Karpas-422 (cell line): Measurements from ENCODE around the gene SERPINB13. TPM values are rescaled to one million over a fixed set of nuclear protein-coding genes. Genes with fewer than 3 reads are reported as not detected.

ENCODE experiments used
- DNase-seq: peaks from one replicate; pipeline ENCODE4 v3.0.0-alpha.2; 2015
- H2AFZ ChIP-seq: fragments of 200-600 bp; sonication (generic); 2 replicates; pipeline ENCODE4 v1.6.1; 2014; ENCODE audit warnings: antibody characterized with exemption, low read length, mixed read lengths
- H3K27ac ChIP-seq: fragments of 200-600 bp; sonication (generic); 2 replicates; pipeline ENCODE4 v1.5.1; 2014; ENCODE audit warnings: mild to moderate bottlenecking, low read length, moderate library complexity
- H3K27me3 ChIP-seq: fragments of 200-600 bp; sonication (generic); 2 replicates; pipeline ENCODE4 v1.6.1; 2014; ENCODE audit warnings: low read length, mixed read lengths
- H3K36me3 ChIP-seq: fragments of 200-600 bp; sonication (generic); 2 replicates; pipeline ENCODE4 v1.6.1; 2014; ENCODE audit warnings: low read length, mixed read lengths; ENCODE audit not compliant: insufficient read depth
- H3K4me1 ChIP-seq: fragments of 200-600 bp; sonication (generic); 2 replicates; pipeline ENCODE4 v1.6.1; 2014; ENCODE audit warnings: mild to moderate bottlenecking, low read length, mixed read lengths
- H3K4me2 ChIP-seq: fragments of 200-600 bp; sonication (generic); 2 replicates; pipeline ENCODE4 v1.6.1; 2014; ENCODE audit warnings: low read length, low read depth, mild to moderate bottlenecking; ENCODE audit not compliant: poor library complexity, severe bottlenecking
- H3K4me3 ChIP-seq: fragments of 200-600 bp; sonication (generic); 2 replicates; pipeline ENCODE4 v1.5.1; 2014; ENCODE audit warnings: mild to moderate bottlenecking, antibody characterized with exemption, low read length, mixed read lengths
- H3K79me2 ChIP-seq: fragments of 200-600 bp; sonication (generic); 2 replicates; pipeline ENCODE4 v1.6.1; 2014; ENCODE audit warnings: mild to moderate bottlenecking, low read length, mixed read lengths
- H3K9ac ChIP-seq: fragments of 200-600 bp; sonication (generic); 2 replicates; pipeline ENCODE4 v1.6.0; 2014; ENCODE audit warnings: low read length
- H3K9me2 ChIP-seq: fragments of 200-600 bp; sonication (generic), shearing (Covaris generic); replicated peaks from 2 replicates; pipeline ENCODE4 v1.6.0; 2014; ENCODE audit warnings: mild to moderate bottlenecking, low read length, moderate library complexity; ENCODE audit not compliant: insufficient read depth
- H3K9me3 ChIP-seq: fragments of 300-700, 200-600 bp; sonication (generic); 2 replicates; pipeline ENCODE4 v1.6.1; 2014; ENCODE audit warnings: low read length, mixed read lengths
- H4K20me1 ChIP-seq: fragments of 200-600 bp; sonication (generic); 2 replicates; pipeline ENCODE4 v1.6.1; 2014; ENCODE audit warnings: mild to moderate bottlenecking, antibody characterized with exemption, low read length, low read depth; ENCODE audit not compliant: insufficient read depth
- total RNA-seq: library from RNA; depleted of rRNA; stranded (reverse); fragments of >200 nt; shearing (Covaris generic); gene quantifications from 2 replicates; pipeline ENCODE4 v1.2.3, GENCODE V29; 2014; ENCODE audit warnings: low replicate concordance; rRNA removed

SERPINB13 gene
- total RNA-seq, result not detected in 2 replicates

- no peaks in the 10 kb centered on the region for H3K36me3 ChIP-seq
- H3K79me2 ChIP-seq, result no peaks in the 10 kb centered on the region
- no peaks in the 10 kb centered on the region for H3K9me2 ChIP-seq
- H3K4me2 ChIP-seq, result no peak within 1 kb of the TSS
- DNase-seq, result no peak
- no peak within 1 kb of the TSS for H3K9ac ChIP-seq
- no peaks in the 10 kb centered on the region for H4K20me1 ChIP-seq
- no peaks in the 10 kb centered on the region for H3K27me3 ChIP-seq
- H3K9me3 ChIP-seq, result no peaks in the 10 kb centered on the region
- no peak within 1 kb of the TSS for H2AFZ ChIP-seq
- no peak within 1 kb of the TSS for H3K27ac ChIP-seq
- H3K4me3 ChIP-seq, result no peak within 1 kb of the TSS
- no peaks in the 10 kb centered on the region for H3K4me1 ChIP-seq
These were observed at the start of gene SERPINB13 for GRCh38 chr18:63586966-63587365. Gene SERPINB13 (plus strand): TSS chr18:63587343. CDS start chr18:63588668, 1,325 bp downstream.

- H3K4me3 ChIP-seq, result no peak overlapping the region
- DNase-seq, result no peak
- no peak overlapping the region for H2AFZ ChIP-seq
- no peak overlapping the region for H3K9ac ChIP-seq
- H3K9me3 ChIP-seq, result no peaks in the 10 kb centered on the region
- H3K4me1 ChIP-seq, result no peaks in the 10 kb centered on the region
- no peaks in the 10 kb centered on the region for H4K20me1 ChIP-seq
- no peaks in the 10 kb centered on the region for H3K27me3 ChIP-seq
- no peaks in the 10 kb centered on the region for H3K36me3 ChIP-seq
- H3K27ac ChIP-seq, result no peak overlapping the region
- H3K79me2 ChIP-seq, result no peaks in the 10 kb centered on the region
- H3K9me2 ChIP-seq, result no peaks in the 10 kb centered on the region
- no peak overlapping the region for H3K4me2 ChIP-seq
These were observed 47.1 kb upstream of the SERPINB13 start for GRCh38 chr18:63539904-63540510.

GRCh38 chr18:63542069-63542468, 45.1 kb upstream of the SERPINB13 start, which contains the start of gene SERPINB12:
Gene SERPINB12 (plus strand): TSS chr18:63542369. CDS start chr18:63556160, 13,791 bp downstream.
- H2AFZ ChIP-seq, result no peak within 1 kb of the TSS
- no peaks in the 10 kb centered on the region for H3K9me3 ChIP-seq
- H3K79me2 ChIP-seq, result no peaks in the 10 kb centered on the region
- no peaks in the 10 kb centered on the region for H3K36me3 ChIP-seq
- H3K4me1 ChIP-seq, result no peaks in the 10 kb centered on the region
- no peak within 1 kb of the TSS for H3K4me3 ChIP-seq
- DNase-seq, result no peak
- H3K9ac ChIP-seq, result no peak within 1 kb of the TSS
- H3K4me2 ChIP-seq, result no peak within 1 kb of the TSS
- no peaks in the 10 kb centered on the region for H3K27me3 ChIP-seq
- H3K27ac ChIP-seq, result no peak within 1 kb of the TSS
- no peaks in the 10 kb centered on the region for H3K9me2 ChIP-seq
- H4K20me1 ChIP-seq, result no peaks in the 10 kb centered on the region

- DNase-seq, result no peak
- no peak overlapping the region for H3K4me2 ChIP-seq
- H3K4me3 ChIP-seq, result no peak overlapping the region
These were observed 43.1 kb upstream of the SERPINB13 start for GRCh38 chr18:63544017-63544416.

GRCh38 chr18:63545000-63545399, 42.1 kb upstream of the SERPINB13 start:
- Histone ChIP-seq H2AFZ (no peak overlapping the region), H3K9ac (no peak overlapping the region), H3K4me3 (no peak overlapping the region), H3K27me3 (no peaks in the 10 kb centered on the region), H3K9me2 (no peaks in the 10 kb centered on the region), H3K4me1 (no peaks in the 10 kb centered on the region), H3K36me3 (no peaks in the 10 kb centered on the region), H4K20me1 (no peaks in the 10 kb centered on the region), H3K27ac (no peak overlapping the region), H3K9me3 (no peaks in the 10 kb centered on the region), H3K79me2 (no peaks in the 10 kb centered on the region), H3K4me2 (no peak overlapping the region)
- DNase-seq, result no peak

More at GRCh38 chr18:63544017-63544416, 43.1 kb upstream of the SERPINB13 start:
- Histone ChIP-seq H3K27ac (no peak overlapping the region), H3K9me3 (no peaks in the 10 kb centered on the region), H3K79me2 (no peaks in the 10 kb centered on the region), H3K27me3 (no peaks in the 10 kb centered on the region), H3K4me1 (no peaks in the 10 kb centered on the region), H4K20me1 (no peaks in the 10 kb centered on the region), H3K36me3 (no peaks in the 10 kb centered on the region), H2AFZ (no peak overlapping the region), H3K9ac (no peak overlapping the region), H3K9me2 (no peaks in the 10 kb centered on the region)

GRCh38 chr18:63550068-63550467, 37.1 kb upstream of the SERPINB13 start:
- H3K36me3 ChIP-seq, result no peaks in the 10 kb centered on the region
- H3K4me2 ChIP-seq, result no peak overlapping the region
- no peak overlapping the region for H3K4me3 ChIP-seq
- no peak overlapping the region for H2AFZ ChIP-seq
- H4K20me1 ChIP-seq, result no peaks in the 10 kb centered on the region
- H3K4me1 ChIP-seq, result peaks cover 9% of the 10 kb centered on the region
- no peaks in the 10 kb centered on the region for H3K79me2 ChIP-seq
- no peak overlapping the region for H3K9ac ChIP-seq
- no peaks in the 10 kb centered on the region for H3K9me2 ChIP-seq
- no peaks in the 10 kb centered on the region for H3K9me3 ChIP-seq
- no peak overlapping the region for H3K27ac ChIP-seq
- no peak for DNase-seq
- H3K27me3 ChIP-seq, result no peaks in the 10 kb centered on the region

- DNase-seq, result no peak
These were observed 35.4 kb upstream of the SERPINB13 start for GRCh38 chr18:63551769-63552168.

GRCh38 chr18:63552581-63552980, 34.6 kb upstream of the SERPINB13 start:
- no peaks in the 10 kb centered on the region for H3K9me3 ChIP-seq
- no peak overlapping the region for H2AFZ ChIP-seq
- no peak overlapping the region for H3K27ac ChIP-seq
- peaks cover 11% of the 10 kb centered on the region for H3K4me1 ChIP-seq
- no peak overlapping the region for H3K4me2 ChIP-seq
- no peaks in the 10 kb centered on the region for H3K79me2 ChIP-seq
- H3K9ac ChIP-seq, result no peak overlapping the region
- H3K4me3 ChIP-seq, result no peak overlapping the region
- no peaks in the 10 kb centered on the region for H3K27me3 ChIP-seq
- no peak for DNase-seq
- H3K36me3 ChIP-seq, result no peaks in the 10 kb centered on the region
- no peaks in the 10 kb centered on the region for H3K9me2 ChIP-seq
- H4K20me1 ChIP-seq, result no peaks in the 10 kb centered on the region

More at GRCh38 chr18:63551769-63552168, 35.4 kb upstream of the SERPINB13 start:
- Histone ChIP-seq H3K27me3 (no peaks in the 10 kb centered on the region), H4K20me1 (no peaks in the 10 kb centered on the region), H3K9me2 (no peaks in the 10 kb centered on the region), H3K9me3 (no peaks in the 10 kb centered on the region), H3K4me2 (no peak overlapping the region), H3K79me2 (no peaks in the 10 kb centered on the region), H3K27ac (no peak overlapping the region), H3K4me3 (no peak overlapping the region), H2AFZ (no peak overlapping the region), H3K36me3 (no peaks in the 10 kb centered on the region), H3K4me1 (peaks cover 11% of the 10 kb centered on the region), H3K9ac (no peak overlapping the region)
